Caco-2 (cell line): ENCODE data around the gene TNPO3. TPM values are rescaled to one million over a fixed set of nuclear protein-coding genes. Genes with fewer than 3 reads are reported as not detected.

ENCODE experiments used
- BruUV-seq: library from RNA; stranded (reverse); fragments of 400-500 nt; replicated peaks from 2 replicates; lab custom pipeline; 2021; lab: Mats Ljungman, UMichigan
- CTCF ChIA-PET: fragments of 300-600 bp; sonication (Branson Sonifier 250); formaldehyde crosslinking; loops from one replicate; lab custom pipeline; 2022; ENCODE audit warnings: antibody characterized with exemption; lab: Charles Lee
- POLR2A ChIA-PET: fragments of 300-600 bp; sonication (Branson Sonifier 250); formaldehyde crosslinking; loops from one replicate; lab custom pipeline; 2022; ENCODE audit warnings: antibody characterized with exemption; lab: Charles Lee
- DNase-seq, 2 experiments: peaks; one replicate each; pipeline versions ENCODE4 v3.0.0 to v3.0.0-alpha.2; 2020 to 2022
- H3K27me3 ChIP-seq: replicated peaks from 2 replicates; pipeline ENCODE4 v1.6.0; 2011; ENCODE audit warnings: low read length; ENCODE audit not compliant: control insufficient read depth, insufficient read depth
- H3K36me3 ChIP-seq: 2 replicates; pipeline ENCODE4 v1.5.1; 2011; ENCODE audit warnings: low read length; ENCODE audit not compliant: control insufficient read depth, insufficient read depth
- H3K4me1 ChIP-seq: fragments of 250-450 bp; sonication (Bioruptor Pico); 2 replicates; pipeline ENCODE4 v1.5.1; 2020; ENCODE audit warnings: mild to moderate bottlenecking
- H3K4me3 ChIP-seq: 2 replicates; pipeline ENCODE4 v1.5.1; 2011; ENCODE audit warnings: low read depth, mild to moderate bottlenecking, control low read depth, low read length
- H3K9me3 ChIP-seq: fragments of 250-450 bp; sonication (Bioruptor Pico); 2 replicates; pipeline ENCODE4 v1.5.1; 2020; ENCODE audit warnings: mild to moderate bottlenecking, moderate library complexity
- H3K27ac Mint-ChIP-seq: one replicate; pipeline ENCODE4 v1.8.0; 2022; ENCODE audit warnings: mixed read lengths; ENCODE audit not compliant: unreplicated experiment
- H3K27me3 Mint-ChIP-seq: one replicate; pipeline ENCODE4 v1.8.0; 2022; ENCODE audit warnings: mixed read lengths; ENCODE audit not compliant: insufficient read depth, unreplicated experiment
- H3K36me3 Mint-ChIP-seq: one replicate; pipeline ENCODE4 v1.8.0; 2022; ENCODE audit warnings: mild to moderate bottlenecking, mixed read lengths; ENCODE audit not compliant: insufficient read depth, unreplicated experiment
- H3K4me1 Mint-ChIP-seq: one replicate; pipeline ENCODE4 v1.8.0; 2022; ENCODE audit warnings: low read depth, mixed read lengths; ENCODE audit not compliant: unreplicated experiment
- H3K4me3 Mint-ChIP-seq: one replicate; pipeline ENCODE4 v1.8.0; 2022; ENCODE audit warnings: mild to moderate bottlenecking, moderate library complexity, mixed read lengths; ENCODE audit not compliant: unreplicated experiment
- H3K9me3 Mint-ChIP-seq: one replicate; pipeline ENCODE4 v1.8.0; 2022; ENCODE audit warnings: mixed read lengths; ENCODE audit not compliant: unreplicated experiment
- CTCF ChIP-seq, 2 experiments: fragments of 200-600 bp in 1 of 2; IDR thresholded peaks; 1 replicate in 1 of 2; 2 replicates in 1 of 2; pipeline versions ENCODE4 v1.5.1 to v1.8.0; 2011 to 2022; ENCODE audit warnings: antibody characterized with exemption in 1 of 2, control low read depth in 1 of 2, inconsistent platforms in 1 of 2, low read depth in 1 of 2, low read length in 1 of 2, mild to moderate bottlenecking in 1 of 2, moderate library complexity in 1 of 2; ENCODE audit not compliant: insufficient read depth in 1 of 2, severe bottlenecking in 1 of 2, unreplicated experiment in 1 of 2
- intact Hi-C: fragments of 100-400 bp; cut with micrococcal nuclease; formaldehyde crosslinking; loops from one replicate; pipeline ENCODE4 v1.10.0; 2022; ENCODE audit not compliant: unreplicated experiment
- total RNA-seq: library from RNA; stranded (reverse); gene quantifications from 2 replicates; pipeline ENCODE4 v1.2.3, GENCODE V29; 2022

TNPO3 gene
- total RNA-seq, 1 experiment from 2014 or later: 59.8 TPM

DNA sequence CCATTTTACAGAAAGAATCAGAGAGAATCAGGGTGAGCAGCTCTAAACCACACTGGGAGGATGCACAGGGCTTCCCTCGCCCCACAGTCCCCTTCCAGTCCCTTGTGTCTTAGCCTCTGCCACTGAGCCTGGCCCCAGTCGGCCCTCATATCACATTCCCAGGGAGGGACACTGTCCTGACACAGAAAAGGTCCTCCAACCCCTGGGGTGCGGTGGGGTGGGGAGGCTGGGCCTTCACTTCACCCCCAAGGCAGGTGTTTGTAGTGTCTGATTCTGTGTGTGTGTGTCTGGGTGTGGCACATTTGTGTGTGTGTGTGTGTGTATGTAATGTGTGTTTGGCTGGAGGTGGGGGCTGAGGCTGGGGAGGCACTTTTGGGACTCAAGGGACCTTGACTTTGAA is 142.6 kb downstream of the TNPO3 start:
- no peak for TF ChIP-seq CTCF (IDR thresholded peaks at IDR 0.05; ENCODE audit: insufficient read depth in 1 of 2, low read depth in 1 of 2, low read length in 1 of 2, severe bottlenecking in 1 of 2, unreplicated experiment in 1 of 2)
- DNase-seq: peak in 1 of 2 experiments; percentile 16
- POLR2A ChIA-PET: no interaction called here
- no peaks in the 10 kb centered on the region for H3K27me3 Mint-ChIP-seq
- no peaks in the 10 kb centered on the region for H3K36me3 Mint-ChIP-seq
- Histone ChIP-seq H3K4me3 (no peak overlapping the region), H3K4me1 (no peaks in the 10 kb centered on the region), H3K9me3 (no peaks in the 10 kb centered on the region), H3K36me3 (no peaks in the 10 kb centered on the region), H3K27me3 (no peaks in the 10 kb centered on the region)
- H3K9me3 Mint-ChIP-seq: no peaks in the 10 kb centered on the region
- no TSS peak for BruUV-seq
- no peak overlapping the region for H3K27ac Mint-ChIP-seq
- intact Hi-C loops: no loop called here
- CTCF ChIA-PET: interaction anchor here (0.8 kb wide), 1 partner anchor 179 kb away, joined by 5 read pairs; no protein-coding TSS in a partner anchor
- peaks cover 6% of the 10 kb centered on the region for H3K4me1 Mint-ChIP-seq
- no peak overlapping the region for H3K4me3 Mint-ChIP-seq

- no peaks in the 10 kb centered on the region for H3K27me3 Mint-ChIP-seq
- Histone ChIP-seq H3K36me3 (no peaks in the 10 kb centered on the region), H3K9me3 (no peaks in the 10 kb centered on the region), H3K27me3 (no peaks in the 10 kb centered on the region), H3K4me3 (no peak overlapping the region), H3K4me1 (no peaks in the 10 kb centered on the region)
- ChIA-PET CTCF (interaction anchor here (0.5 to 0.8 kb wide), 2 partner anchors 180 to 497 kb away, joined by 3 to 5 read pairs; no protein-coding TSS in a partner anchor), POLR2A (no interaction called here)
- H3K4me3 Mint-ChIP-seq: no peak overlapping the region
- peaks cover 6% of the 10 kb centered on the region for H3K4me1 Mint-ChIP-seq
- BruUV-seq: no TSS peak
- no peak for TF ChIP-seq CTCF (IDR thresholded peaks at IDR 0.05; ENCODE audit: insufficient read depth in 1 of 2, low read depth in 1 of 2, low read length in 1 of 2, severe bottlenecking in 1 of 2, unreplicated experiment in 1 of 2)
- no peaks in the 10 kb centered on the region for H3K36me3 Mint-ChIP-seq
- intact Hi-C loops: no loop called here
- peak in 1 of 2 experiments; percentile 45 for DNase-seq
- H3K9me3 Mint-ChIP-seq: no peaks in the 10 kb centered on the region
- H3K27ac Mint-ChIP-seq: no peak overlapping the region
Observed at GRCh38 chr7:128911423-128912031, 143.4 kb downstream of the TNPO3 start.

- no peaks in the 10 kb centered on the region for H3K36me3 ChIP-seq
- BruUV-seq: no TSS peak
- peaks cover 6% of the 10 kb centered on the region for H3K4me1 Mint-ChIP-seq
- H3K27me3 Mint-ChIP-seq: no peaks in the 10 kb centered on the region
- H3K4me3 ChIP-seq: no peak within 1 kb of the TSS
- no peaks in the 10 kb centered on the region for H3K9me3 Mint-ChIP-seq
- DNase-seq: peak in 1 of 2 experiments; percentile 14
- intact Hi-C loops: no loop called here
- no peaks in the 10 kb centered on the region for H3K36me3 Mint-ChIP-seq
- no peak within 1 kb of the TSS for H3K27ac Mint-ChIP-seq
- POLR2A ChIA-PET: no interaction called here
- no peaks in the 10 kb centered on the region for H3K9me3 ChIP-seq
- H3K27me3 ChIP-seq: no peaks in the 10 kb centered on the region
- H3K4me3 Mint-ChIP-seq: no peak within 1 kb of the TSS
- no peaks in the 10 kb centered on the region for H3K4me1 ChIP-seq
- TF ChIP-seq CTCF (IDR thresholded peaks at IDR 0.05; ENCODE audit: insufficient read depth in 1 of 2, low read depth in 1 of 2, low read length in 1 of 2, severe bottlenecking in 1 of 2, unreplicated experiment in 1 of 2): no peak
- CTCF ChIA-PET: interaction anchor here (0.5 kb wide), 1 partner anchor 37 kb away, joined by 3 read pairs; no protein-coding TSS in a partner anchor
Observed at GRCh38 chr7:128910569-128910945, 144.4 kb downstream of the TNPO3 start, which contains the start of gene KCP. Gene KCP (minus strand): TSS chr7:128910709. CDS start chr7:128910676, 33 bp downstream.
